Left hindlimb (tissue), 1 donor: ENCODE measurements around the gene FANCC.
A peak's percentile ranks its signal among the peaks of the same experiment; 100 is the strongest.

Experiments used
- DNase-seq: peaks from one replicate; pipeline ENCODE4 v3.0.0-alpha.2; 2018

Gene FANCC, protein sequence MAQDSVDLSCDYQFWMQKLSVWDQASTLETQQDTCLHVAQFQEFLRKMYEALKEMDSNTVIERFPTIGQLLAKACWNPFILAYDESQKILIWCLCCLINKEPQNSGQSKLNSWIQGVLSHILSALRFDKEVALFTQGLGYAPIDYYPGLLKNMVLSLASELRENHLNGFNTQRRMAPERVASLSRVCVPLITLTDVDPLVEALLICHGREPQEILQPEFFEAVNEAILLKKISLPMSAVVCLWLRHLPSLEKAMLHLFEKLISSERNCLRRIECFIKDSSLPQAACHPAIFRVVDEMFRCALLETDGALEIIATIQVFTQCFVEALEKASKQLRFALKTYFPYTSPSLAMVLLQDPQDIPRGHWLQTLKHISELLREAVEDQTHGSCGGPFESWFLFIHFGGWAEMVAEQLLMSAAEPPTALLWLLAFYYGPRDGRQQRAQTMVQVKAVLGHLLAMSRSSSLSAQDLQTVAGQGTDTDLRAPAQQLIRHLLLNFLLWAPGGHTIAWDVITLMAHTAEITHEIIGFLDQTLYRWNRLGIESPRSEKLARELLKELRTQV

DNA sequence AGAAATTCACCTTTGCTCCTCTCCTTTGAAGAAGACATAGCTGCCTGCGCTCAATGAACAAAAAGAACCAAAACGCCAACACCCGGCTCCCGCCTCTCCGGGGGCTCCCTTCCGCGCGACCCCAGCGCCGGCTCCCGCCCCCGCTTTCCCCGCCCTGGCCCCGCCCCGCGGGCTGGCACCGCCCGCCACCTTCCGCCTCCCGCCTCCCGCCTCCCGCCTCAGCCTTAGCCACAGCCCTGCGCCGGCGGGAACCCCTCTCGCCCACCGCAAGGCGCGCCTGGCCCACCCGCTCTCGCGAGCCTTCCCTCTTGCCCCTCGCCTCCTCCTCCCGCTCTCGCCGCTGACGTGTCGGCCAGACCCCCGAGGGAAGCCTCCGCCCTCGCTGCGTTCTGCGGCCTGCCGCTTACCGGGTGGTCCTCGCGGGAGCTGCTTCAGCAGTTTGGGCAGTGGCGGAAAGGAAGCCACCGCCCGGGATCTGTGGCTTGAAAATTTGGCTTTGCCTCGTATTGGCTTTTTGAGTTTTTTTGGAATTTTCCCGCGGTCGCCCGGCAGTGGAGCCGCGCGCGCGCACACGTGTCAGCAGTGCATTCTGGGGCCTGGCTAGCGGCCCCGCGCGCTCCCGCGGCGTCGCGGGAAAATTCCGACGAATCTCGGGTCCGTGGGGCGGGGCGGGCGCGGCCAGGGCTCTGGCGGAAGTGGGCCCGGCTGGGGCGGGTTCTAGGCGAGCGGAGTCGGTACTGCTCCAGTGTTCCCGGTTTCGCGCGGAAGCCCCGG is at the start of gene FANCC:
TSS of gene FANCC (minus strand) at position 591 of the 774 bp plus-strand sequence. CDS start 68,418 bp downstream, outside the sequence.
- DNase-seq = peak; percentile 97

DNA sequence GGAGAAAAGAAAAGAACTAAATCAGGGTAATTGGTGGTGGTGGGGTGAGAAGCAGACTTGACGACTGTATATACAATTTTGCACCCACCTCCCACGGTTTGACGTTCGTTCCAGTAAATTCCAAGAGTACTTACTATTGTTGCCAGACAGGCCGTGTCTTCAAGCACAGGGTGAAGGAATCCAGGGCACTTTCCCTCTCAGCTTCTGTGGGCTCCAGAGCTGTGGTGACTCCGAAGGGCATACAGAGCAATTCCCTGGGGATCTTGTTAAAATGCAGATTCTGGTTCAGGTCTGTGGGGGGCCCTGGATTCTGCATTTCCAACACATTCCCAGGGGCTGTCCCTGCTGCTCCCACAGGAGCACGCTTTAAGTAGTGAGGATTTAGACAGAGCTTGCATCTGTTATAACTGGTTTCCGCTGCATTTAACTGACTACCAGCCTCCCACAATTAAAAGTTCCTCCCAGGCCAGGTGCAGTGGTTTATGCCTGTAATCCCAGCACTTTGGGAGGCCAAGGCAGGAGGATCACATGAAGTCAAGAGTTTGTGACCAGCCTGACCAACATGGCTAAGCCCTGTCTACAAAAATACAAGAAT is 49.3 kb upstream of the FANCC start:
- no peak for DNase-seq

DNA sequence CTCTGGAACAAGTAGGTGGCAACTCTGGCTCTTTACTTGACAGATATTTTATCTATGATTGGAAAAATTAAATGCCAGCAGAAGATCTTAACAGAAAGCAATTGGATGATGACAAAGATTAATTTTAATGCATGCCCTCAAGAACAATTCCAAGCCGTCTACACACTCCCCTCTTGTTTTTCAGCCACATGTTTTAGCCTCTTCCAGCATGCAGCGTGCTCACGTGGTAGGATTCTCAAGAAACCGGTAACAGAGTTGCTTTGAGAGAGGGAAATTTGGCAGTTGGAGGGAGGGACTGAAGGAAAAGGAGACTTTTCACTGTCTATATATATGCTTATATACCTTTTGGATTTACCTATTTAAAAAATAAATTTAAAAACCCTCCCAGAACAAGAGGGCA is 48.3 kb upstream of the FANCC start:
- no peak for DNase-seq

DNA sequence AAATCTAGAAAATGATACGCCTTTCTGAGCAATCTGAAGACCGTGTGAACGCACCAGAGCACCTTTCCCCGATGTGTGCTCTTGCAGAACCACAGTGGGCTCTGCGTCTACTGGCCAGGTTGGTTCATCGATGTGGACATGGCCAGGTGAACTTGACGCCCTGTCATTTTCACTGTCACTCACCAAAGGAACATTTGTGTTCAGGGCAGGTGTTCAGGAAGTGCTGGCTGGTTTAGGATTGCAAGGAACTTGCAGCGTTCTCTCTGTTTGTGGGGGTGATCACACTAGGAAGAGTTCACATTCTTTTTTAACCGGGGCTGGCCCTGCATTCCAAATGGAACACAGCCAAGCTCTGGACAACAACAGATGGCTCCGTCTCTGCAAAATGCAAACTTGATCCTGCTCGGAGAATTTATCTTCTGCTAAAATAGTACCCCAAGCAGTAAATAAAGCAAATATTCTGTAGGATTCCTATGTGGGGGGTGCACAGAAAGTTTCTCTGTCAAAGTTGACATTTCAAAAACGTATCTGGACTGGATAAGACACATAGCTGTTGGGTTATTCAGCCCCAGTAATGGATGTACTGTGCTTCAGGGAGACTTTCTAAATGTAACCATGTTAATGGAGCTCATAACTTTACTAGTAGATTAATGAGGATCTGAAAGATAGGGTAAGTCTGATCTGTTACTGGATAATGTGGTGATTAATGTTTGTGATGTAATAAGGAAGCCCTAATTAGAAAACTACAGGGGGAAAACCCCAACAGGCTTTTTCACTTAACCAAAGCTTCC is 45.7 kb upstream of the FANCC start:
- DNase-seq = no peak

DNA sequence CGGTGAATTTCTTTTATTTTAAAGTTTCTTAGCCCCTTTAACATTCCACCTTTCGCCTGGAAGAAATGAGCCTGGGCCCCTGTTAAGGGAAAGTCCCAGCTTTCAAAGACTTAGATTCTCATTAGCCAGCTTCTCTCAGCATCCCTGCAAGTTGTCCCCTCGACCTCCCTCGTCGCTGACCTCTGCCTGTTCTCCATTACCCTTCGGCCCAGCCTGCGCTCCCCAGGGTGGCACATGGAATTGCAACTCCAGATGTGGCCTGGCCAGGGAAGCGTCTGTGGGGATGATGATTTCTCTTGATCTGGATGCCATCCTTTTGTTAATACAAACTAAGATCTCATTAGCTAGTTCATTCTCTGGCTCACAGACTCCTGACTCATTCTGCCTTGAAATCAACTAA is 43.4 kb upstream of the FANCC start:
- no peak for DNase-seq

DNA sequence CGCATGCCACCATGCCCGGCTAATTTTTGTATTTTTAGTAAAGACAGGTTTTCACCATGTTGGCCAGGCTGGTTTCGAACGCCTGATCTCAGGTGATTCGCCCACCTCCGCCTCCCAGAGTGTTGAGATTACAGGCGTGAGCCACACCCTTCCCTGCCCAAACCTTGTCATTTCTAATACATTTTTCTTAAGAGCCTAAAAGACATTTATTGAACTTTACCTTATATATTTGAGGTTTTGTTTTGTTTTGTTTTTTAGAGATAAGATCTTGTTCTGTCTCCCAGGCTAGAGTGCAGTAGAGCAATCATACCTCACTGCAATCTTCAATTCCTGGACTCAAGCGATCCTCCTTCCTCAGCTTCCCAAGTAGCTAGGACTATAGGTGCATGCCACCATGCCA is 39.8 kb upstream of the FANCC start:
- DNase-seq = no peak

DNA sequence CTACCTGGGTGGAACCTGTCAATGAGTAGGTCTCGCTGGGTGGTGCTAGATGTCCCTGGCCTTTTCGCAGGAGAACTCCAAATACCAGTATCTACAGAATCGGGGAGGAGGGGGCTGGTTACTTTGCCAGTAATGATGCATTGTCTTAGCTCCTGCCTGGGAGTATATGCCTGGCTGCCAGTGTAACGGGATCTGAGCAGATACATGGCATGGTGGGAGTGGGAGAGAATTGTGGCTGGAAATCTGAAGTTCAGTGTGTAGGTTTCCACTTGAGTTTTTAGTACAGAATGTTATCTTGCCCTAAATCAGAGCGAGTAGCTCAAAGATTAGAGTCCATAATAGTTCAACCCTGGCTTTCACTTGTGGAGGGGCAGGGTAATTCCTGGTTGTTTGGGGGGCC is 38.0 kb upstream of the FANCC start:
- DNase-seq = no peak

DNA sequence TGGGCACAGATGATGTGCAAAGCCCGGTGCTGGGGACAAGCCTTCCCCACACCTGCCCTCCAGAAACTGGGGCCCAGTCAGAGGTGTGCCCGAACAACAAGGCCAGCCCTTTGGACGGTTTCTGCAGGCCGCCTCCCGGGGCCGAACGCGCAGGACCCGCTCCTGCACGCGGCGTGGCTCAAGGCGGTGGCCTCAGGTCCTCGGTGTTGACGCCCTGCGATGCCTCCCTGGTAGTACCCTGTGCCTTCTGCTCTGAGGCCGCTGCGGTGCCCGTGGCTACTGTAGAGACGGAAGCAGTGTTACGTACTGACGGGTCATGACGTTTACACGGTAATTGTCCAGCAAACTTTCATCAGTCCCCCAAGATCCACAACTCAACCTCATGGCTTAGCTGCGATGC is 33.5 kb upstream of the FANCC start:
- DNase-seq = no peak

DNA sequence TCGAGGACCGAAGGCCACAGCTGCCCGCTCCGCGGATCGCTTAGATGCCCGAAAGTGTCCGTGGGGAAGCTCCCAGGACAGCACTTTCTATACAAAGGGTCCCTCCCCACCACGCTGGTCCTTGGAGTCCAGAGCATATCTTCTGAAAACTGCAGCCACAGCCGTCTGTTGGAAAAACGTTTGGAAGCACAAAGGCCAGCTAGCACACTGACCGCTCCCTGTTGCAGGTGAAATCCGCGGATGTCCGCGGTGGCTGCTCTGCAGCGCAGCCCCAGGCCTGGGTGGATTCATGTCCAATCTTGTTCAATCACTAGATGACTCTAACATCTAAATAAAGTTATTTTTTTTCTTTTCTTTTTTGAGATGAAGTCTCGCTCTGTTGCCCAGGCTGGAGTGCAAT is 32.8 kb upstream of the FANCC start:
- no peak for DNase-seq

DNA sequence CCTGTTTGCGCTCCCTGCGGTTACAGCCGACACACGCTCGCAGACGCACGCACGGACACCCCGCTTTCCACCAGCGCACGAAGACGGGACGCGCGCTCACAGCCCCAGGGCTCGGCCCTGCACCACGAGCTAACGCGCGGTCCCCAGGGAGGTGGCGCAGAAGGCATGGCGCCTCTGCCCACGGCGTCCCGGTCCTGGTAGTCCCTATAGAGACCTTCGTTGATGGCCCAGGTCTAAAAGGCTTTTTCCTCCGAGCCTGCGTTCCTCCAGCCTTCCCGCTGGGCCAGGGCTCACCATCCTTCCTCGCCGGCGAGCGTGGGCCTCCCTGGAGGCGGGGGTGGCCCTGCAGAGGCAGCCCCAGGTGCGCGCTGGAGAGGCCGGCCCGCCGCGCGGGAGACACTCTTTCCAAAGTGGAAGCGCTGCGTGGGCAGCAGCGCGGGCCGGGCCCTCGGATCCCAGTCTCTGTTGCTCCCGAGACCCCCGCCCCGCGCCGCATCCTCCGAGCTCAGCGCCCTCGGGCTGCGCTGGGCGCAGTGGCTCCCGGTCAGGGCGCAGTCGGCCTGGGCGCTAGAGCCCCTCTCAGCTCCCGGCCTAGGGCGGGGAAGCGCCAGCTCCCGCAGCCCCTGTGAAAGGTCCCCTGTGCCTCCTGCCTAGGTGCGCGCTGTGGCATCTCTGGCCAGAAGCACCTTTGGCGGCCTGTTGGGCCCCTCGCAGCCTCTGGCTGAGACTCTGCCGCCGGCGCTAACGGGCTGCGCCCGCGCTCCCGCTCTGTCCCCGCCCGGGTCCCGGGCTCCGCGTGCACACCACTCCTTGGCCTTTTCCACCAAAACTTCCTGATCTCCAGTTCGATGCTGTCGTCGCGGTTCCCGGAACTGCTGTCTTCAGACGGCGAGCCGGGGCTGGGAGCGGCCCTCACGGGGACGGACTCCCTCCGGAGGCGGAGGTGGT is 31.9 kb upstream of the FANCC start:
- no peak for DNase-seq

DNA sequence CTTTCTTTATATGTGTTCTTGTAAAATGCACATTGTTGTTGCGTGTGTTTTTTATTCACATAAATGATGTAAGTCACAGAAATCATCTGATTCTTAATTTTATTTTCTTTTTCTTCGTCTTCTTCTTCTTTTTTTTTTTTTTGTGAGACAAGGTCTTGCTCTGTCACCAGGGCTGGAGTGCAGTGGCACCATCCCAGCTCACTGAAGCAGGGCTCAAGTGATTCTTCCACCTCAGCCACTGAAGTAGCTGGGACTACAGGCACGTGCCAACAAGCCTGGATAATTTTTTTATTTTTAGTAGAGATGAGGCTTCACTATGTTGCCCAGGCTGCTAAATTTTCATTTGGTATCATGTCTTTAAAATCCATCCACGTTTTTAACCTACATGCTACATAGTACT is 28.5 kb upstream of the FANCC start:
- DNase-seq = no peak

DNA sequence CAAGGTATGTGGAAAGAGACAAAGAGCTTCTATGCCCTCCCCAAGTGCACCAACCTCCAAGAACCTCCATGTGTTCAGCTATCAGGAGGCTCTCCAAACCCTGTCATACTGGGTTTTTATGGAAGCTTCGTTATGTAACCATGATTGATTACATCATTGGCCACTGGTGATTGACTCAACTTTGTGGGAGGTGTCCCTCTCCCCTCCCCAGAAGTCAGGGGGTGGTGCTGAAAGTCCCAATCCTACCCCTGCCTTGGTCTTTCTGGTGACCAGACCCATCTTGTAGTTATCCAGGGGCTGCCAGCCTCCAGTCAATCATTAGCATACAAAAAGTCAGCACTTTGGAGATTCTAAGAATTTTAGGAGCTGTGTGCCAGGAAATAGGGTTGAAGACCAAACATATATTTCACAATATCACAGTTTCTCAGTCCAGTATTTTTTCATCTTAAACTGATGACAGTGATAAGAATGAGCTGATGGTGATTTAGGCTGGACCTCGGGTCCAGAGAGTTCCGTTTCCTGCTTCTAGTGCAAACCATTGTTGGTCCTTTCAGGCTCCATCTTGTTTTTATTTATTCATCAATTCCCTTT is 27.3 kb upstream of the FANCC start:
- DNase-seq = no peak

DNA sequence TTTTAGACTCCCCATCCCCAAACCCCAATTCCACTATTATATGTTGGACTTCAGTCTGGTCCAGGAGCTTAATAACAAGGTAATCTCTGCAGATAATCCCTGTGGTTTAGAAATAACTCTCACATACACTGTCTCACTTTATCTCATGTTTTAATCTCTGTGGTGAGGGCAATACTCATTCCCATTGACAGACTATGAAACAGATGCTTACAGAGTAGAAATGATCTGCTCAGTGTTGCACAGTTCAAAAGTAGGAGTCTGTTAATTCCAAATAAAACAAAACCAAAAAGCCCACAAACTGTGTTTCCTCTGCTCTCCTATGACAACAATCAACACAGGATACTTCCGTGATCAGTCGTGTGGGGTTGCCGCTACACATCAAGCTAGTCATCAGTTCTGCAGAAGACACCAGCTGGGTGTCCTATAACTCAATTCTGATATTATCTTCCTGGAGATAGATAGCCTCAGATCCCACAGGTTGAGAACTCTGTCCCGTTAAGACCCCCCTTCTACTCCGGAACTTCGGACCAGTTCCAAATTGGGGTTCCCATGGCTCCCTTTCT is 26.3 kb upstream of the FANCC start:
- no peak for DNase-seq

DNA sequence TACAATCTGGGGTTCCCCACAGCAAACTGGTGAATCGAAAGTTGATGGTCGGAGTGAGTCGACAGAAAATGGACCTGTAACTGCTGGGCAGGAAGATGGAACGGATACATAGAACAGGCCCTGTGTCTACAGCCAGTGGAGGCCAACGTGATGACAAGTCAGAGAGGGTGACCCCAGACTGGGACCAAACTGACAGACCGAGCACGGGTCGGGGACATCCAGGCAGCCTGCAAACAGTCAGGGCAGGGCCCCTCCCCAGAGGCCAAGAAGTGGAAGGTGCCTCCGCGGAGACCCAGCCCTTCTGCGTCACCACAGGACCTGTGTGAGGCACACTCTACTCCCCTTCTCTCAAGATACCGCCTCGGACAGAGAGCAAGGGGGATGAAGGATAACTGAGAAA is 25.1 kb upstream of the FANCC start:
- DNase-seq = no peak

DNA sequence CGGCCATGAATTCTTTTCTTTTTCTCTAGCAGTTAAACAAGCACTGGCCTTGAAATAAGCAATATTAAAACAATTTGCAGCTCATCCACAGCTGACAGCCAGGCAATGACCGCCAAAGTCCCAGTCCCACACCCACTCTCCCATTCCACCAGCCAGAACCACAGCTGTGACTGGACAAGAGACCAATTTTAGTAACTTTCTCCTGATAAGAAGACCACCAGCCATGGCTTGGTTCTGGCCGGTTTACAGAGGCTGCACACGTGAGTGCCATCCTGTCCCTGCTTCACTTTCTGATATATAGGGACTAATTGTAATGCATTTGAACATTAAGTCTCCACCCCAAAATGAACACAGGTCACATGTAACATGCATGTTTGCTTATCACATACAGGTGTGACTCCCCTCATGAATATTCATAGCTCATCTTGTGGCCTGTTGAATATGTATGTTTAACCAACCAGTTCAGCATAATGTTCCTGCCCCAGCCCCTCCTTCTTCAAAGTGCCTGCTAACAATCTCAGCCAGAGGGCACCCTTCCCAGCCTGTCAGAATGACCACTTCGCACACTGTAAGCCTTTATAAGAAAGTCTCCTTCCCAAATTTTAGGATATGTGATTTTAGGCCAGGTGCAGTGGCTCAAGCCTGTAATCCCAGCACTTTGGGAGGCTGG is 23.9 kb upstream of the FANCC start:
- no peak for DNase-seq

DNA sequence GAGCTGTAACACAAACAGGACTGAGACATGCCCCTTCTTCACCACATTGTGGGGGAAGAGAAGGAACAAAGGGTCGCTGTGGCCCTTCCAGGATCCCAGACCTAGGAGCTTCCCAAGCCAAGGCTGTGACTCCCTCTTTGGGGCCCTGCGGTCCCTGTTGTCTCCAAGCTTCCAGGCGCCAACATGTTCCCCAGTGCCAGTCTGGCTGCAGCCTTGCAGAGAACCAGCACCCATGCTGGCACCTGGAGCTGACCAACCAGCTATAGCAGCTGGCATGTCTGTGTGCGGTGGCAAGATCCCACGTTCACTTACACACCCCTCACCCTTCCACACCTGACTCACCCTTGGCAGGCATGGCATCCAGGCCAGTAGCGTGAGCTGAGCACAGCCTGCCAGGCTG is 20.7 kb upstream of the FANCC start:
- DNase-seq = no peak

DNA sequence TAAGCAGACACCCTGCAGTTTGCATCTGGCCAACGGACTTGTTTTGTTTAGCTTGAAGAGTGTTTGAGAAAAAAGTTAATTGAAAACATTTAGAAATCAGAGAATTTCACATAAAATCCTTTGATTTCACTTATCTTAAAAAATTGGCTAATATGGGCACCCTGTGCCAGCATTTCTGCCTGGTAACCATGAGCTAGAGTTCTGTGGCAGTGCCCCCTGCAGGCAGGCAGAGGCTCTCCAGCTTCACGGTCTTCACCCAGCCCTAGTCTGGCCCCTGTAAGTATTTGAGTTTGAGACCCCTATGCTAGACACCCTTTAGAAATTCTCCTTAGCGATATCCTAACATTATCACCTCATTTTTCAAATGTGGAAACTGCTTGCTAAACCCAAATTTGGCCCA is 18.8 kb upstream of the FANCC start:
- DNase-seq = no peak

DNA sequence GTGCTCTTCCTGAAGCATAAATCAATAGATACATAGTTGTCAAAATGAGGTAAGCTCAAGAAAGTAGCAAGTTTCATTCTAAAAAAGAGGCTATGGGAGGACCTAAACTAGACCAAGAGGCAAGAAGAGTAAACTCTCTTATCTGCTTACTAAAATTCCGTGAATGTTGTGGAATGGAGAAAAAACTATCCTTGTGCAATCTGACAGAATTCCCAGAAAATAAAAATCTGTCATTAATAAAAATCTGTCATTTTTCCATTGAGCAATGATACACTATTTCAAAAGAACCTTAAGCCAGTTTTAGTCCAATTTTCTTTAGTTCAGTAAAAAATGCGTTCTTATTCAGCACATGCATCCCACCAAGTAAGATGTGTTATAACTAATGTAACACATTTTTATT is 15.9 kb upstream of the FANCC start:
- no peak for DNase-seq

DNA sequence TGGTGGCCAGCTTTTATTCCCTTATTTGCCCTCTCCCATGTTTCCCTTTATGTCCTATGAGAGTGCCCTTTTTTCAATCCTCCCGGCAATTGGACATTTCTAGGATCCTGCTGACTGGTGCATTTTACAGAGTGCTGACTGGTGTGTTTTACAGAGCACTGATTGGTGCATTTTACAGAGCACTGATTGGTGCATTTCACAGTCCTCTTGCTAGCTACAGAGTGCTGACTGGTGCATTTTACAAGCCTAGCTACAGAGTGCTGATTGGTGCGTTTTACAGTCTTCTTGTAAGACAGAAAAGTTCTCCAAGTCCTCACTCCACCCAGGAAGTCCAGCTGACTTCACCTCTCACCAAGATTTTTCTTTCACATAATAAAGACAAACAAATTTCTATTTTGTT is 15.4 kb upstream of the FANCC start:
- DNase-seq = no peak

DNA sequence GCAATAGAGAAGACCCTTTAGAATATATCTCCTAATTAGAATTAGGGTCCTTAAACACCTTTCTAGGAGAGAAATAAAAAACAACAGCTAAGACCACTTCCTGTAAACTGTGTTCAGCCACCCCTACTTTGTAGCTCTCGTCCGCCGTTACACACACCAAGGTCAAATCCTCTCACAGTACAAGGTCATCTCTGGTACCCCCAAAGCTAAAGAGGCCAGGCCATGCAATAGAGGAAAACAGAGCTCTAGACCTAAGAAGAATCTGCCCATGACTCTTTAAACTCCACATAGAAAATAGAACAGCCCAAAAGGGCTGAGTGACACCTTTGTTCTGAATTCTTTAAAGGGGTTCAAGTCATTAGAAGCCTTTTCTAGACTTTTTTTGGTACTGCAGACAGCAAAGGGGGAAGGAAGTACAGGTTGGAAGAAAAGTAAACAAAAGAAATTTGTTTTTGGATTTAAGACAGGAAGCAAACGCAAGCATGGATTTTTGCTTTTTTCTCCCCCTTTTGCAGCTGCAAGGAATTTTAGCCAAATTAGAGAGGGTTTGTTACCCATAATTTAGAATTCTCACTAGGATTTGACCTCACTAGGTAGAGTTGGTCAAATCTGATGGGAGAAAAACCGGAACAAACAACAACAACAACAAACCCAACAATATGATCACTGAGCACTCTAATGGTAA is 13.4 kb upstream of the FANCC start:
- DNase-seq = no peak
